Spinal cord (tissue), 10 donors: ENCODE measurements around the gene CEP72. TPM values are rescaled to one million over a fixed set of nuclear protein-coding genes. Genes with fewer than 3 reads are reported as not detected.

Source experiments
- DNase-seq, 6 donors: peaks; one replicate each; pipeline versions ENCODE4 v3.0.0 to v3.0.0-alpha.2; 2013 to 2015; ENCODE audit warnings: low spot score in 6 of 6, low read depth in 4 of 6
- H3K27ac ChIP-seq: one replicate; pipeline ENCODE4 v1.5.1; 2013; ENCODE audit warnings: low read depth, low read length, control low read depth
- H3K27me3 ChIP-seq: one replicate; pipeline ENCODE4 v1.6.1; 2013; ENCODE audit warnings: low read length; ENCODE audit not compliant: control insufficient read depth, insufficient read depth
- H3K36me3 ChIP-seq: one replicate; pipeline ENCODE4 v1.6.1; 2013; ENCODE audit warnings: low read length; ENCODE audit not compliant: control insufficient read depth, insufficient read depth
- H3K4me1 ChIP-seq: one replicate; pipeline ENCODE4 v1.6.1; 2013; ENCODE audit warnings: low read length; ENCODE audit not compliant: control insufficient read depth, insufficient read depth
- H3K4me3 ChIP-seq: one replicate; pipeline ENCODE4 v1.5.1; 2013; ENCODE audit warnings: low read depth, low read length, control low read depth
- H3K9me3 ChIP-seq: one replicate; pipeline ENCODE4 v1.6.1; 2013; ENCODE audit warnings: low read length; ENCODE audit not compliant: control insufficient read depth, insufficient read depth
- WGBS: methylation state at CpG from one replicate; pipeline ENCODE4 v1.1.5; 2013; ENCODE audit warnings: missing lambda C conversion rate; ENCODE audit not compliant: insufficient coverage; 5-methylcytosine and 5-hydroxymethylcytosine counted together
- polyA plus RNA-seq, 2 donors: library from polyadenylated mRNA; unstranded; fragments of 120-200 nt; gene quantifications; one replicate each; pipeline ENCODE4 v1.2.1, GENCODE V29; 2013; ENCODE audit not compliant: insufficient read length in 2 of 2
- total RNA-seq, 2 donors: library from RNA; depleted of rRNA in 1 of 2; stranded (reverse); fragments of 120-200 nt in 1 of 2; fragments of >200 nt in 1 of 2; gene quantifications; one replicate each; pipeline versions ENCODE4 v1.2.3 to v1.2.4, GENCODE V29; 2013 to 2014
- donor health status: healthy.

CEP72 gene
- total and polyA plus RNA-seq, 4 donors, result 3.5 to 12.1 (median 9.1) TPM

DNA sequence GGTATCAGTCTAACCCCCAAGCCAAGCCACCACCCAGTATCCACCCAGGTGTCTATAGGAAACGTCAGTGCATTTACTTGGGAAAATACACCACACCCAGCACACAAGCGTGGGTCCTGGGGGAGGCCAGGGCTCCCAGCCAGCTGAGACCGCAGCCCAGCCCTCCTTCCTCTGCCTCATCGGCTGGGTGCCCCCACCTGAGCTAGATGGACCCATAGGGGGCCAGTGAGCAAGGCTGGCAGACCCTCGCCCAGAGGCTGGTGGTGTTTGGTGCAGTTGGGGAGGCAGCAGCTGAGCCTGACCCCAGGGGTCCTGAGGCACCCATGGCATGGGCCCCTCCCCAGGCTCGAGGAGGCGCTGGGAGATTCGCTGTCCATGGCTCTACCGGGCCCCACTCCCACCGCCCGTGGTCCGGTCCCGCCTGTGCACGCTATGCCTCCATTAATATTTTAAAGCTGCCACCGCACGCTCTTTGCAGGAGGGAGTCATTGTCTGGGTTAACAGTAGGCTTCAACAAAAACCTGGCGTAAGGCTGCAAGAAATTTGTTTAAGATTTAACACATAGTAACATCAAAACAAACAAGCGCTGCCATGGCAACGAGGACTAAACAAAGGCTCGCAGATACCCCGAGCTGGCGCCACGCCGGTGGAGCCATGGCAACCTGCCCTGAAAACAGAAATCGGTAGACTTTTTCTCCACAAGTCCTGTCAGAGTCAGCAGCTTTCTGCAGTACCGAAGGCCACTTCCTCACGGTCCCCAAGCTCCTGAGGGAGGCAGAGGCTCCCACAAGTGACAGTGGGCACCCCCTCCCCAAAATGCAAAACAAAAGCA, 60.4 kb downstream of the CEP72 start:
- WGBS, result 9% methylated on average over 19 of the region's 27 CpGs
- H3K9me3 ChIP-seq, result no peaks in the 10 kb centered on the region
- peak overlapping the region; percentile 57 for H3K27ac ChIP-seq
- peaks cover 65% of the 10 kb centered on the region for H3K4me1 ChIP-seq
- peak in 5 of 6 donors; percentile 71 to 96 (median 86) for DNase-seq
- no peaks in the 10 kb centered on the region for H3K27me3 ChIP-seq
- H3K36me3 ChIP-seq, result peaks cover 83% of the 10 kb centered on the region
- no peak overlapping the region for H3K4me3 ChIP-seq

DNA sequence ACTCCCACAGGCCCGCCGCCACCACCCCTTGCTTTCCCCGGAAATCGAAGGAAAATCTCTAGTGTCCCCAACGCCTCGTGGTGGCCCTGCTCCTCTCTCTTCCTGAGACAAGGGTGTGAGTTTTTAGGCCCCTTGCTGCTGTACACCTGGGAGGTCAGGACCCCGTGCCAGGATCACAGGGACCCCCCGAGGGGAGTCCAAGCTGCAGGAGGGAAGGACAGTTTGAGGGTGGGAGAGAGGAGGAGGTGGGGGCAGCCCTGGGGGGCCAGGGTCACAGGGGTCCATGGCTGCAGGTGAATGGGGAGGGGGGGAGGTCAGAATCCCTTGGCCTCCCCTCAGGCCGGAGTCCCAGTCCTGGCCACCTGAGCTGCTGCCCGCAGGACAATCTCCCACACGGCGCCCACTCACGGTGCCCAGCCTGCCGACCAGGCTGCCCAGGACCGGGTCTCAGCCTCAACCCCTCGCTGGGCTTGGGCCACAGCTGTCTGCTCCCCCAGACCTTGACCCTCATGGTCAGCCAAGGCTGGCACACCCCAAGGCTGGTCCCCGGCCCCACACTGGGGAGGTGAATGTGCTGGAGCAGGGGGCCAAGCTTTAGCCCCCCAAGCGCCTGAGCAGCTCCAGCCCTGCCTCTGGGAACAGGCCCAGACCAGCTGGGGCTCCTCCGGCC, 61.2 kb downstream of the CEP72 start:
- H3K4me3 ChIP-seq, result no peak overlapping the region
- H3K4me1 ChIP-seq, result peaks cover 65% of the 10 kb centered on the region
- 48% methylated on average over 17 of the region's 19 CpGs for WGBS

DNA sequence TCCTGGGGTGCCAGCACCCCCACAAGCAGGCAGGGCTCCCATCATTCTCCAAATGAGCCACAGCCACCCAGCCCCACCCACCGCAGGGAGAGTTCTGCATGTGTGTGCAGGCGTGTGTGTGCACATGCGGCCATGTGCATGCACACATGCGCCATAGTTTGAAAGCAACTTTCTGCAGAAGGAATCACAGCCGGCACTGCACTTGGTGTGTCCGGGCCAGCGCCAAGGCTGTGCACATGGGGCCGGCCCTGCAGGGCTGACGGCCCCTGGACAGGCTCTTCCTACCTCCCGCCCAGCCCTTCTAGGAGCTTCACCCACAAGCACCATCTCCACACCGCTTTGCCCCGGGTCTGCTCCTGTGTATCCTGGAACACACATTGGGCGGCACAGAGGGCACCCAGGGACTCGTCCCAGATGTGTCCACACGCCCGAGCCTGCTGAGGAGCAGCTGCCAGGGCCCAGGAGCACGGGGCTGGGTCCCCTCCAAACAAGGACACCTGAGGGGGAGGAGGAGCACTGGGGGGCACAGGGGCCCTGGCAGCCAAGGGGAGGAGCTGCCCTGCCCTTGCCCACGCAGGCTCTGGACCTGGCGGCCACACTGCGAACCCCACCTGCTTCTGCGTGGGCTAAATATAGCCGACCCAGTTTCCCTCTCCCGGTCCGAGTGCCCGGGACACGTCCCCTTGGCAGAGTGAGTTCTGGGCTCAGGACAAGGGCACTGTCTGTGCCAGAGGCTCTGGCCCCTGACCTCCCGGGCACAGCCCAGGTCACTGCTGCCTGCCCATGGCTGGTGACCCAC, 61.9 kb downstream of the CEP72 start:
- no peak overlapping the region for H3K4me3 ChIP-seq
- H3K36me3 ChIP-seq, result peaks cover 72% of the 10 kb centered on the region
- peaks cover 60% of the 10 kb centered on the region for H3K4me1 ChIP-seq
- WGBS, result 80% methylated on average over 25 of the region's 27 CpGs
- no peak for DNase-seq
- no peak overlapping the region for H3K27ac ChIP-seq
- H3K9me3 ChIP-seq, result no peaks in the 10 kb centered on the region
- no peaks in the 10 kb centered on the region for H3K27me3 ChIP-seq

More for the DNA sequence above, 61.2 kb downstream of the CEP72 start:
- Histone ChIP-seq H3K36me3 (peaks cover 80% of the 10 kb centered on the region), H3K9me3 (no peaks in the 10 kb centered on the region), H3K27ac (peak overlapping the region; percentile 20), H3K27me3 (no peaks in the 10 kb centered on the region)
- DNase-seq, result no peak

DNA sequence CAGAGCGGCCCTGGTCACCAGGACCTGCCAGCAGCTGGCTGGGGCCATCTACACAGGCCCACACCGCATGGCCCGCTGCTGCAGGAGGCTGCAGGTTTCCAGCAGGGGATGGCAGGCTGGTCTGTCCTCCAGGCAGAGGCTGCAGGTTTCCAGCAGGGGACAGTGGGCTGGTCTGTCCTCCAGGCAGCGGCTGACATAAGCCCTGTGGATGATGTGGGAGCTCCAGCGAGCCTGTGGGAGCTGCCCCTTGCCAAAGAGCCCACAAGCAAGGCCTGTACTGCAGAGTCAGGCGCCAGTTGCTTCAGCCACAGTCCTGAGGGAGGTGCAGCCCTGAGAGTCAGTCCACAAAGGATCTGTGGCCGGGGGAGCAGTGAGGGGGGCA, 62.5 kb downstream of the CEP72 start:
- Histone ChIP-seq H3K36me3 (peaks cover 66% of the 10 kb centered on the region), H3K4me1 (peaks cover 56% of the 10 kb centered on the region), H3K27me3 (no peaks in the 10 kb centered on the region), H3K4me3 (no peak overlapping the region), H3K27ac (no peak overlapping the region), H3K9me3 (no peaks in the 10 kb centered on the region)
- DNase-seq, result peak in 1 of 6 donors; percentile 19
- WGBS, result 51% methylated on average over 6 of the region's 7 CpGs

DNA sequence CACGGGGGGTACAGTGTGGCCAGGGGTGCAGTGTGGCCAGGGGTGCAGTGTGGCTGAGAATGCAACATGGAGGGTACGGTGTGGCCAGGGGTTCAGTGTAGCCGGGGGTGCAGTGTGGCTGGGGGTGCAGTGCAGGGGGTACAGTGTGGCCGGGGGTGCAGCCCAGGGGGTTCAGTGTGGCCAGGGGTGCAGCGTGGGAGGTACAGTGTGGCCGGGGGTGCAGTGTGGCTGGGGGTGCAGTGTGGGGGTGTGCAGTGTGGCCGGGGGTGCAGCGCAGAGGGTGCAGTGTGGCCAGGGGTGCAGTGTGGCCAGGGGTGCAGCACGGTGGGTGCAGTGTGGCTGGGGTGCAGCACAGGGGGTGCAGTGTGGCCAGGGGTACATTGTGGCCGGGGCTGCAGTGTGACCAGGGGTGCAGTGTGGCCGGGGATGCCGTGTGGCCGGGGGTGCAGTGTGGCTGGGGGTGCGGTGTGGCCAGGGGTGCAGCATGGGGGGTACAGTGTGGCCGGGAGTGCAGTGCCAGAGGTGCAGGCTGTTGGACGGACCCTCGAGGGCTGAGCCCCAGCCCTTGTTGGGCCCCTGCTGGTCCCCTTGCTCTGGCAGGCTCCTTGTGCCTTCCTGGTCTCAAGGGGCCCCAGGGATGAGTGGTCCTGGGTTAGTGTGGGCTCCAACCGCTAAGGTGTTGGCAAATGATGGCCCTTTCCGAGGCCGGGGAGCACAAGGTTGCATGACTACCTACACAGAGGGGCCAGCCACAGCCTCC, 63.2 kb downstream of the CEP72 start:
- DNase-seq, result no peak
- H3K27me3 ChIP-seq, result no peaks in the 10 kb centered on the region
- no peaks in the 10 kb centered on the region for H3K9me3 ChIP-seq
- no peak overlapping the region for H3K27ac ChIP-seq
- WGBS, result 74% methylated on average over 19 of the region's 20 CpGs
- no peak overlapping the region for H3K4me3 ChIP-seq
- H3K36me3 ChIP-seq, result peaks cover 60% of the 10 kb centered on the region
- H3K4me1 ChIP-seq, result peaks cover 50% of the 10 kb centered on the region

DNA sequence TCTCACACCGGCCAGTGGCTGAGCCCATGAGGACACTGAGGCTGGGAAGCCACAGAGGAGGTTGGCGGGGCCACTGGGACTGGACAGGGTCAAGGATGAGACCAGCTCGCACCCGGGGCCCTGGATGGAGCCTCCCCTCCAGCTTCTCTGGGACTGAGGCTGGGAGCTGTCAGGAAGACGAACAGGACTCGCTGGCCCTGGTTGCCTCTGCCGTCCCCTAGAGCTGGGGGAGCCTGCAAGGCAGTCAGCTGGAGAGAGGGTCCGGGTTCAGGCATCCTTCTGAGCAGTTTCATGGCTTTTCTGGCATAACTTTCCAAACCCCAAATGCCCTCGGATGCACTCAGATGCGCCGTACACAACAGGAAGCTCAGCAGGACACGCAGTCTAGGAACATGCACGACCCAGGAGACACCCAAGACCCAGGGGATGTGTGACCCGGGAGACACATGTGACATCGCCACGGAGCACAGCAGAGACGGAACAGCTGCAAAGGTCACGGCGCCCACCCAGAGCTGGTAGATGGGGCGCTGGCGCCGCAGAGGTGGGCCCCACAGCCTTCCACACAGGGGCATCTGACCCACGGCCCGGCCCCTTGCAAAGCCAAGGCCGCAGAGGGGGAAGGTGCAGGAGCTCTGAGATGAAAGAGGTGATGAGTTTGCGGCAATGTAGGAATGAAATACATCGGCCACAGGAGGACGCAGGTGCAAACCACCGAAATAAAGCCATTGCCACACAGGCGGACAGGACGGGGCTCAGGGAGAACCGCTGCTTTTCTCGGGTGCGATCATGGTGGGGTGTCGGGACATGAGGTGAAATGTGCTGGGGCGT, 63.9 kb downstream of the CEP72 start:
- Histone ChIP-seq H3K36me3 (peaks cover 52% of the 10 kb centered on the region), H3K4me1 (peaks cover 42% of the 10 kb centered on the region), H3K4me3 (no peak overlapping the region), H3K27me3 (no peaks in the 10 kb centered on the region), H3K9me3 (no peaks in the 10 kb centered on the region), H3K27ac (no peak overlapping the region)
- no peak for DNase-seq
- 84% methylated on average over 36 of the region's 36 CpGs for WGBS

DNA sequence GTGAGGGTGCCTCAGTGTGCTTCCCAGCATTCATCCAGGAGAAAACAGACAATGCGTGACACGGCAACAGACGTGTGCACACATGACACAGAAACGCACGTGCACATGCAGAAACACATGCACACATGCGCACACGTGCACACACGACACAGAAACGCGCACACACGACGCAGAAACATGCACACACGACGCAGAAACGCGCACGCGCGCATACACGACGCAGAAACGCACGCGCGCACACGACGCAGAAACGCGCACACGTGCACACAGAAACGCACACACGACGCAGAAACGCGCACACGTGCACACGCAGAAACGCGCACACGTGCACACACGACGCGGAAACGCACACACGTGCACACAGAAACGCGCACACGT, 64.5 kb downstream of the CEP72 start:
- Histone ChIP-seq H3K36me3 (peaks cover 55% of the 10 kb centered on the region), H3K27ac (no peak overlapping the region), H3K27me3 (no peaks in the 10 kb centered on the region), H3K9me3 (no peaks in the 10 kb centered on the region), H3K4me3 (no peak overlapping the region), H3K4me1 (peaks cover 36% of the 10 kb centered on the region)
- WGBS, result 95% methylated on average over 48 of the region's 48 CpGs
- no peak for DNase-seq

DNA sequence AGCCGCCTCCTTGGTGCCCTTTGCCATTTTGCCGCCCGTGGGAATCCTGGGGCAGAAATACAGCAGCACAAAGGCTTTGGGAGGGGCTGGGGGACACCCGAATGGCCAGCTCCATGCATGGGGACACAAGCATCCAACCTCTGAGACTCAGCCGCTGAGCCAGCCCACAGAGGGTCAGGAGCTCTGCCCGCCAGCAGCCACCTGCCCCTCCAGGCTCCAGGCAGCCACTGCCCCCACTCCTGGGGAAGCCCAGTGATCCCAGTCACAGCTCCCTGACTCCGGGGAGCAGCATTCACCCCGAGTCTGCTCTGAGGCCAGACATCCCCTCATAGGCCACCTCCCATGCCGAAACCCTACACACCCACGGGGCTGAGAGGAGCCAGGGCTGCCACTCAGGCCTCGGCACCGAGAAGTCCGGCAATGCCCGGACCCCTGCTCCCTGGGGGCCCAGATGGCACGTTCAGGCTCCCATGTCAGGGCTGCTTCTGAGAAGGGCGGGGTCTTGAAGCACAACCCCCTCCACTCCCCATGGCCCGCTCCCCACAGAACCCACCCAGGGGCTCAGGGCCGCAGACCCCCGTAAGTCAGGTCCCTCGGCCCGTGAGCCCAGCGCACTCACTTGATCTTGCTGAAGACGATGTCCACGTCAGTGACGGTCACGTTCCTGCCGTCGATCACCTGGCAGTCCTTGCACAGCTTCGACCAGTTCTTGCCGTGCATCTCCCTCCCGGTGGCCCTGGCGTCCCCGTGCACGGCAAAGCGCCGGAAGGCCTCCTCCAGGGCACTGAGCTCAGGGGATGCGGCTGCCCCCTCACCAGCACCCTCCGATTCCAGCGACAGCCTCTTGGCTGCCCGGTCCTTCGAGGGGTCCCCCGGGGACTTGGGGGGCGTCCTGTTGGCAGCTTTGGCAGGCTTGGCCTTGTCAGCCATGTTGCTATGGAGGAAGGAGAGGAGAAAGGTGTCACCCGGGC, 65.3 kb downstream of the CEP72 start:
- no peaks in the 10 kb centered on the region for H3K9me3 ChIP-seq
- H3K27ac ChIP-seq, result no peak overlapping the region
- WGBS, result 80% methylated on average over 43 of the region's 44 CpGs
- peaks cover 49% of the 10 kb centered on the region for H3K36me3 ChIP-seq
- no peak for DNase-seq
- no peak overlapping the region for H3K4me3 ChIP-seq
- peaks cover 28% of the 10 kb centered on the region for H3K4me1 ChIP-seq
- H3K27me3 ChIP-seq, result no peaks in the 10 kb centered on the region
